Measurements from ENCODE around the gene OLFM1.

The OLFM1 gene

GRCh38 chr9:135150981-135151380 lies 63.5 kb downstream of the OLFM1 start:
- Histone ChIP-seq H3K79me2 (ENCODE audit: insufficient read depth, low read length) (no peaks in the 10 kb centered on the region), H3K4me1 (ENCODE audit: insufficient read depth, low read length) (no peaks in the 10 kb centered on the region), H3K27ac (ENCODE audit: low read length) (no peak overlapping the region), H3K4me3 (ENCODE audit: low read depth in 1 of 2, low read length in 2 of 2) (no peak overlapping the region), H3K27me3 (ENCODE audit: insufficient read depth, low read length, poor library complexity) (no peaks in the 10 kb centered on the region), H2AFZ (ENCODE audit: low read depth, low read length) (no peak overlapping the region), H3K9ac (ENCODE audit: low read depth, low read length) (no peak overlapping the region), H3K4me2 (ENCODE audit: insufficient read depth, low read length) (no peak overlapping the region), H3K9me3 (ENCODE audit: insufficient read depth, low read length, severe bottlenecking) (no peaks in the 10 kb centered on the region), H3K36me3 (ENCODE audit: insufficient read depth, low read length) (no peaks in the 10 kb centered on the region), H4K20me1 (ENCODE audit: insufficient read depth, low read length) (no peaks in the 10 kb centered on the region)
- ATAC-seq (ENCODE audit: insufficient read depth, low read depth): no peak
- no peak for TF ChIP-seq EZH2 (IDR thresholded peaks at IDR 0.05; ENCODE audit: borderline replicate concordance, low read depth, low read length, severe bottlenecking)
- TF ChIP-seq, protein P1, sequence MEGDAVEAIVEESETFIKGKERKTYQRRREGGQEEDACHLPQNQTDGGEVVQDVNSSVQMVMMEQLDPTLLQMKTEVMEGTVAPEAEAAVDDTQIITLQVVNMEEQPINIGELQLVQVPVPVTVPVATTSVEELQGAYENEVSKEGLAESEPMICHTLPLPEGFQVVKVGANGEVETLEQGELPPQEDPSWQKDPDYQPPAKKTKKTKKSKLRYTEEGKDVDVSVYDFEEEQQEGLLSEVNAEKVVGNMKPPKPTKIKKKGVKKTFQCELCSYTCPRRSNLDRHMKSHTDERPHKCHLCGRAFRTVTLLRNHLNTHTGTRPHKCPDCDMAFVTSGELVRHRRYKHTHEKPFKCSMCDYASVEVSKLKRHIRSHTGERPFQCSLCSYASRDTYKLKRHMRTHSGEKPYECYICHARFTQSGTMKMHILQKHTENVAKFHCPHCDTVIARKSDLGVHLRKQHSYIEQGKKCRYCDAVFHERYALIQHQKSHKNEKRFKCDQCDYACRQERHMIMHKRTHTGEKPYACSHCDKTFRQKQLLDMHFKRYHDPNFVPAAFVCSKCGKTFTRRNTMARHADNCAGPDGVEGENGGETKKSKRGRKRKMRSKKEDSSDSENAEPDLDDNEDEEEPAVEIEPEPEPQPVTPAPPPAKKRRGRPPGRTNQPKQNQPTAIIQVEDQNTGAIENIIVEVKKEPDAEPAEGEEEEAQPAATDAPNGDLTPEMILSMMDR (IDR thresholded peaks at IDR 0.05; ENCODE audit: borderline replicate concordance, extremely low read depth, low read length, poor library complexity, severe bottlenecking): no peak
- DNase-seq: no peak

- ATAC-seq (ENCODE audit: insufficient read depth, low read depth) (no peak), DNase-seq (no peak)
- Histone ChIP-seq H4K20me1 (ENCODE audit: insufficient read depth, low read length) (0 out of 2 replicates have a peak, but pooled peaks cover 6% of the 10 kb centered on the region), H3K4me3 (ENCODE audit: low read depth in 1 of 2, low read length in 2 of 2) (no peak overlapping the region), H3K4me1 (ENCODE audit: insufficient read depth, low read length) (no peaks in the 10 kb centered on the region), H3K79me2 (ENCODE audit: insufficient read depth, low read length) (no peaks in the 10 kb centered on the region), H2AFZ (ENCODE audit: low read depth, low read length) (no peak overlapping the region), H3K4me2 (ENCODE audit: insufficient read depth, low read length) (no peak overlapping the region), H3K27ac (ENCODE audit: low read length) (no peak overlapping the region), H3K27me3 (ENCODE audit: insufficient read depth, low read length, poor library complexity) (no peaks in the 10 kb centered on the region), H3K9ac (ENCODE audit: low read depth, low read length) (no peak overlapping the region), H3K9me3 (ENCODE audit: insufficient read depth, low read length, severe bottlenecking) (no peaks in the 10 kb centered on the region), H3K36me3 (ENCODE audit: insufficient read depth, low read length) (no peaks in the 10 kb centered on the region)
- TF ChIP-seq EZH2 (IDR thresholded peaks at IDR 0.05; ENCODE audit: borderline replicate concordance, low read depth, low read length, severe bottlenecking): no peak
- TF ChIP-seq, protein P1 (IDR thresholded peaks at IDR 0.05; ENCODE audit: borderline replicate concordance, extremely low read depth, low read length, poor library complexity, severe bottlenecking): no peak
Measured at GRCh38 chr9:135151757-135152613, 64.5 kb downstream of the OLFM1 start.

GRCh38 chr9:135152614-135153334 lies 65.3 kb downstream of the OLFM1 start:
- Histone ChIP-seq H3K4me1 (ENCODE audit: insufficient read depth, low read length) (no peaks in the 10 kb centered on the region), H3K9me3 (ENCODE audit: insufficient read depth, low read length, severe bottlenecking) (no peaks in the 10 kb centered on the region), H3K9ac (ENCODE audit: low read depth, low read length) (no peak overlapping the region), H3K79me2 (ENCODE audit: insufficient read depth, low read length) (no peaks in the 10 kb centered on the region), H4K20me1 (ENCODE audit: insufficient read depth, low read length) (0 out of 2 replicates have a peak, but pooled peaks cover 6% of the 10 kb centered on the region), H3K27ac (ENCODE audit: low read length) (no peak overlapping the region), H3K36me3 (ENCODE audit: insufficient read depth, low read length) (no peaks in the 10 kb centered on the region), H2AFZ (ENCODE audit: low read depth, low read length) (no peak overlapping the region), H3K4me2 (ENCODE audit: insufficient read depth, low read length) (no peak overlapping the region), H3K27me3 (ENCODE audit: insufficient read depth, low read length, poor library complexity) (no peaks in the 10 kb centered on the region), H3K4me3 (ENCODE audit: low read depth in 1 of 2, low read length in 2 of 2) (no peak overlapping the region)
- no peak for TF ChIP-seq EZH2 (IDR thresholded peaks at IDR 0.05; ENCODE audit: borderline replicate concordance, low read depth, low read length, severe bottlenecking)
- TF ChIP-seq, protein P1 (IDR thresholded peaks at IDR 0.05; ENCODE audit: borderline replicate concordance, extremely low read depth, low read length, poor library complexity, severe bottlenecking): no peak
- DNase-seq (no peak), ATAC-seq (ENCODE audit: insufficient read depth, low read depth) (no peak)

Data from DND-41 (cell line).